Measurements from ENCODE around the gene NTRK3. TPM values are rescaled to one million over a fixed set of nuclear protein-coding genes. Genes with fewer than 3 reads are reported as not detected.

The NTRK3 gene
- total RNA-seq, 1 experiment from 2014 or later = not detected

DNA sequence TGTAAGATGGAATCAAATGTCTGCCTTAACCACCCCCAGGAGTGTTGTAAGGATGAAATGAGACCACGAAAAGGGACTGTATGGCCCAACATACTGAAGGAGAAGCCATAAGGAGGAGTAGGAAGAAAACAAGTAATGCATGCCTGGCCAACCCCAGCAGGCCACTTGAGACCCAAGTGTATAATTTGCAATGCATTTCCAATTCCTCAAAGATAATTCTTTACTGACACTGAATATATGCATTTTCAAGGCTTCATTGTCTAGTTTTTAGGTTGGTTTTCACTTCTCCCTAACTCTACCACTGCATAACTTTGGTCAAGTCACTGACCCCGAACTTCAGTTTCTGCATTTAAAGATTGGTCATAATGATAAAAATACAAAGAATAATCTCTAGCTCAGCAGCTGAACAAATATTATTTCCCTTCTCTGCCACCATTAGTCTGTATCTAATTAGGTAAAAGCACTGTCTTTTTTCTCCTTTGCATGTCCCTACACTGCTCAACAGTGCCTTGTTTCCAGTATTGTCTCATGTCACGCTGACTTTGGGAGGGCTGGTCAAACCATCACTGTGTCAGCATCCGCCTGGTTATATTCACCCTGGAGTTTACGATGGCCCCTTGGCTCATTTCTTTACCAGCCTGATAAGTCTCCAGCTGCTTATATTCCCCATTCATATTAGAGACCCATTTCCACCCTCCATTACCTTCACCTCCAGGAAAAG lies 378.6 kb downstream of the NTRK3 start:
- Histone ChIP-seq H2AFZ (no peak overlapping the region), H3F3A (ENCODE audit: insufficient read depth, low read depth) (no peaks in the 10 kb centered on the region), H3K4me1 (replicated peaks; ENCODE audit: insufficient read depth) (no peaks in the 10 kb centered on the region), H3K36me3 (ENCODE audit: low read depth) (no peaks in the 10 kb centered on the region), H4K20me1 (ENCODE audit: insufficient read depth) (no peaks in the 10 kb centered on the region), H3K9me3 (ENCODE audit: insufficient read depth, low read depth) (no peaks in the 10 kb centered on the region), H3K4me2 (no peak overlapping the region), H3K9me2 (ENCODE audit: insufficient read depth) (no peaks in the 10 kb centered on the region), H3K4me3 (no peak overlapping the region), H3K27me3 (ENCODE audit: insufficient read depth, low read depth) (no peaks in the 10 kb centered on the region), H3K27ac (no peak overlapping the region), H3K79me2 (ENCODE audit: low read depth) (no peaks in the 10 kb centered on the region)
- no peak for TF ChIP-seq EZH2 (IDR thresholded peaks at IDR 0.05; ENCODE audit: low read depth)
- TF ChIP-seq, protein P1, sequence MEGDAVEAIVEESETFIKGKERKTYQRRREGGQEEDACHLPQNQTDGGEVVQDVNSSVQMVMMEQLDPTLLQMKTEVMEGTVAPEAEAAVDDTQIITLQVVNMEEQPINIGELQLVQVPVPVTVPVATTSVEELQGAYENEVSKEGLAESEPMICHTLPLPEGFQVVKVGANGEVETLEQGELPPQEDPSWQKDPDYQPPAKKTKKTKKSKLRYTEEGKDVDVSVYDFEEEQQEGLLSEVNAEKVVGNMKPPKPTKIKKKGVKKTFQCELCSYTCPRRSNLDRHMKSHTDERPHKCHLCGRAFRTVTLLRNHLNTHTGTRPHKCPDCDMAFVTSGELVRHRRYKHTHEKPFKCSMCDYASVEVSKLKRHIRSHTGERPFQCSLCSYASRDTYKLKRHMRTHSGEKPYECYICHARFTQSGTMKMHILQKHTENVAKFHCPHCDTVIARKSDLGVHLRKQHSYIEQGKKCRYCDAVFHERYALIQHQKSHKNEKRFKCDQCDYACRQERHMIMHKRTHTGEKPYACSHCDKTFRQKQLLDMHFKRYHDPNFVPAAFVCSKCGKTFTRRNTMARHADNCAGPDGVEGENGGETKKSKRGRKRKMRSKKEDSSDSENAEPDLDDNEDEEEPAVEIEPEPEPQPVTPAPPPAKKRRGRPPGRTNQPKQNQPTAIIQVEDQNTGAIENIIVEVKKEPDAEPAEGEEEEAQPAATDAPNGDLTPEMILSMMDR (conservative IDR thresholded peaks at IDR 0.05) = no peak
- intact Hi-C loops (cut with micrococcal nuclease; ENCODE audit: unreplicated experiment) = no loop called here
- DNase-seq = no peak
- CTCF ChIA-PET = no interaction called here
- BruUV-seq (replicated peaks) = no TSS peak
- POLR2A ChIA-PET (ENCODE audit: unreplicated experiment) = no interaction called here

DNA sequence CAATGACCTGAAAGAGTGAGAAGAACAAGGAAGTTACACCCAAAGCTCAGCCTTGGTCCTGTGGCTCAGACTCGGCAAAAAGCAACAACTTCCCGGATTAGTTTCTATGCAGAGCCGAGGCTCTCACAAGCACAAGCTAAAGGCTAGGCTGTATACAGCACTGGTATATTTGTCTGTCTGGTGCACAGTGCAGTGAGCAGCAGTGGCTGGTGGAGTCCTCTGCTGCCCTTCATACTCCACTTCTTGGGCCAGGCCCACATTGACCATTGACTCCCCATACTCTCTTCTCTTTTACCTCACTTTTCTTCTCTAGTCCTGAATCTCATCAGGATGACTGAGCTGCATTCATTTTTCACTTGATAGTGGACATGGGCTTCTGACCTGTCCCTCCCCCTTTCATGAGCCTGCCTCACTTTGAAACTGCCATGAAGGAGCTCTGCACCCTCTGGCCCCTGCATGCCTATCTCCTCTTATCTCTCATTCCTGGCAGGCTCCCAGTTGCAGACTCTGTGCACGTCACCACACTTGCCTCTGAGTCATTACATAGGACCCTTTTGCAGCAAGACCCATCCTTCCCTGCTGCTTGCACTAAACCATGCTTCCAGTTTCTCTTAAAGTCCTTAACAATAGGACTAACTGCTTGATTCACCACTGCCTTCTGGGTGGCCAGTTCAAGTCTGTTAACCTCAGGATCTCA lies 379.3 kb downstream of the NTRK3 start:
- POLR2A ChIA-PET (ENCODE audit: unreplicated experiment) = no interaction called here
- no peak for DNase-seq
- no peak overlapping the region for H2AFZ ChIP-seq
- CTCF ChIA-PET = no interaction called here
- H3K4me3 ChIP-seq = no peak overlapping the region
- no peaks in the 10 kb centered on the region for H3K79me2 ChIP-seq (ENCODE audit: low read depth)
- H3K36me3 ChIP-seq (ENCODE audit: low read depth) = no peaks in the 10 kb centered on the region
- no peaks in the 10 kb centered on the region for H3K4me1 ChIP-seq (replicated peaks; ENCODE audit: insufficient read depth)
- H3K4me2 ChIP-seq = no peak overlapping the region
- intact Hi-C loops (cut with micrococcal nuclease; ENCODE audit: unreplicated experiment) = no loop called here
- H3K9me3 ChIP-seq (ENCODE audit: insufficient read depth, low read depth) = no peaks in the 10 kb centered on the region
- no TSS peak for BruUV-seq (replicated peaks)
- no peaks in the 10 kb centered on the region for H3K9me2 ChIP-seq (ENCODE audit: insufficient read depth)
- TF ChIP-seq, protein P1 (conservative IDR thresholded peaks at IDR 0.05) = no peak
- TF ChIP-seq EZH2 (IDR thresholded peaks at IDR 0.05; ENCODE audit: low read depth) = no peak
- no peaks in the 10 kb centered on the region for H3K27me3 ChIP-seq (ENCODE audit: insufficient read depth, low read depth)
- H4K20me1 ChIP-seq (ENCODE audit: insufficient read depth) = no peaks in the 10 kb centered on the region
- H3K27ac ChIP-seq = no peak overlapping the region
- H3F3A ChIP-seq (ENCODE audit: insufficient read depth, low read depth) = no peaks in the 10 kb centered on the region

DNA sequence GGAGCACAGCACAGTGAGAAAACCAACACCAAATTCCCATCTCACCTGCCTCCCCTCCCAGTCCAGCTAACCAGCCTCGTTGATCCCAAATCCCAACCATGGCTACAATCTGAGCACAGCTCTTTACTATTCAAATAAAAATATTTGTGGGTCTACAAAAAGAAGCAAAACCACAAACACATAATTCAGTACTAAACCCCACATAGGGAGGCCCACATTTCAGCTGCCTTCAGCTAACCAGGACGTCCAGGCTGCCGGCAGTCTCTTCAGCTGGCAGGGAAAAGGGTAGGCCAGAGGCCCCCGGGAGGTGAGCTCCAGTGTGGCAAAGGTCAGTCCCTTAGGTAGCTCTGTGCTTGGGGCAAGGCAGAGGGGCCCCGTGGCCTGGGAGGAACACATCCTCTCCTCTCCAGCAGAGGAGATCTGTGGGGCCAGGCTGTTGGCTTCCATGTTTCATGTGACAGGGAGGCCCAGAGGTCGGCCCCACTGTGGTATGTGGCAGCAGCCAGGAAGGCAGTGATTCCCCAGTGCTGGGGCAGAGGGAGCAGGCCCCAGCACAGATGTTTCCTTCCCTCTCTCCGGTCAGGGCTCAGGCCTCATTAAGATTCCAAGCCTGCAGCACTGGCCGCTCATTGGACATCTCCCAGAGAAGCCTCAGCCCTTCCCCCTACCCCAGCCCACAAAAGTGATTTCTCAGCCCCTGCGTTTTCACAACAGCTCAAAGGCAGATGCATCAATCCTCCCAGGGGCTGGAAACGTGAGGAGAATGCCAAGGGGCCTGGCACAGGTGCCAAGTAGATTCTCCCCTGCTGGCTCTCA lies 381.4 kb downstream of the NTRK3 start:
- Histone ChIP-seq H3F3A (ENCODE audit: insufficient read depth, low read depth) (no peaks in the 10 kb centered on the region), H3K36me3 (ENCODE audit: low read depth) (no peaks in the 10 kb centered on the region), H2AFZ (no peak overlapping the region), H3K9me3 (ENCODE audit: insufficient read depth, low read depth) (no peaks in the 10 kb centered on the region; the same call in 1 of the 2 replicates), H4K20me1 (ENCODE audit: insufficient read depth) (no peaks in the 10 kb centered on the region), H3K27me3 (ENCODE audit: insufficient read depth, low read depth) (no peaks in the 10 kb centered on the region), H3K4me1 (replicated peaks; ENCODE audit: insufficient read depth) (no peaks in the 10 kb centered on the region), H3K79me2 (ENCODE audit: low read depth) (no peaks in the 10 kb centered on the region), H3K27ac (no peak overlapping the region), H3K4me2 (no peak overlapping the region), H3K4me3 (no peak overlapping the region), H3K9me2 (ENCODE audit: insufficient read depth) (no peaks in the 10 kb centered on the region)
- no peak for TF ChIP-seq EZH2 (IDR thresholded peaks at IDR 0.05; ENCODE audit: low read depth)
- TF ChIP-seq, protein P1 (conservative IDR thresholded peaks at IDR 0.05) = no peak
- POLR2A ChIA-PET (ENCODE audit: unreplicated experiment) = no interaction called here
- intact Hi-C loops (cut with micrococcal nuclease; ENCODE audit: unreplicated experiment) = no loop called here
- DNase-seq = no peak
- BruUV-seq (replicated peaks) = no TSS peak
- CTCF ChIA-PET = no interaction called here

Data from PC-9 (cell line).